ENCODE data around the gene GIT2.

The GIT2 gene

DNA sequence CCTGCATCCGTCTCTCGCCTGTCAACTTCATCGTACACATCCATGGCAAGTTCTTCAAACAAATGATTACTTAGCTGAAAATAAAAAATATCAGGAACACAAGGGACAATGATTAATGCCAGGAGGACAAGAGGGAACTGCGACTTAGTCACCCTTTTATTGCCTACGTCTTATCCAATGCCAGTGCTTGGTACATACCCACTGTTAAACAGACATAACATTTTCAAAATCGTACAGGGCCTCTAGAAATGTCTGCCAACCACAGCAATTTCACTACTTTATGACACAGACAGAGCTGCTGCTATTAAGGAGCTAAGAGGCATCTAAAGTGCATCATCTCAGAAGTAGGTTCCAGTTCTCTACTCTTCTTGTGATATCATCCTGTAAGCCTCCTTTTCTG, 34.6 kb downstream of the GIT2 start:
- DNase-seq (ENCODE audit: extremely low read depth, low read depth): no peak
- TF ChIP-seq, protein P1, sequence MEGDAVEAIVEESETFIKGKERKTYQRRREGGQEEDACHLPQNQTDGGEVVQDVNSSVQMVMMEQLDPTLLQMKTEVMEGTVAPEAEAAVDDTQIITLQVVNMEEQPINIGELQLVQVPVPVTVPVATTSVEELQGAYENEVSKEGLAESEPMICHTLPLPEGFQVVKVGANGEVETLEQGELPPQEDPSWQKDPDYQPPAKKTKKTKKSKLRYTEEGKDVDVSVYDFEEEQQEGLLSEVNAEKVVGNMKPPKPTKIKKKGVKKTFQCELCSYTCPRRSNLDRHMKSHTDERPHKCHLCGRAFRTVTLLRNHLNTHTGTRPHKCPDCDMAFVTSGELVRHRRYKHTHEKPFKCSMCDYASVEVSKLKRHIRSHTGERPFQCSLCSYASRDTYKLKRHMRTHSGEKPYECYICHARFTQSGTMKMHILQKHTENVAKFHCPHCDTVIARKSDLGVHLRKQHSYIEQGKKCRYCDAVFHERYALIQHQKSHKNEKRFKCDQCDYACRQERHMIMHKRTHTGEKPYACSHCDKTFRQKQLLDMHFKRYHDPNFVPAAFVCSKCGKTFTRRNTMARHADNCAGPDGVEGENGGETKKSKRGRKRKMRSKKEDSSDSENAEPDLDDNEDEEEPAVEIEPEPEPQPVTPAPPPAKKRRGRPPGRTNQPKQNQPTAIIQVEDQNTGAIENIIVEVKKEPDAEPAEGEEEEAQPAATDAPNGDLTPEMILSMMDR (IDR thresholded peaks at IDR 0.05; ENCODE audit: low read depth, low read length): no peak

GRCh38 chr12:109961201-109961600, 35.0 kb downstream of the GIT2 start:
- TF ChIP-seq, protein P1 (IDR thresholded peaks at IDR 0.05; ENCODE audit: low read depth, low read length): no peak
- DNase-seq (ENCODE audit: extremely low read depth, low read depth): no peak

DNA sequence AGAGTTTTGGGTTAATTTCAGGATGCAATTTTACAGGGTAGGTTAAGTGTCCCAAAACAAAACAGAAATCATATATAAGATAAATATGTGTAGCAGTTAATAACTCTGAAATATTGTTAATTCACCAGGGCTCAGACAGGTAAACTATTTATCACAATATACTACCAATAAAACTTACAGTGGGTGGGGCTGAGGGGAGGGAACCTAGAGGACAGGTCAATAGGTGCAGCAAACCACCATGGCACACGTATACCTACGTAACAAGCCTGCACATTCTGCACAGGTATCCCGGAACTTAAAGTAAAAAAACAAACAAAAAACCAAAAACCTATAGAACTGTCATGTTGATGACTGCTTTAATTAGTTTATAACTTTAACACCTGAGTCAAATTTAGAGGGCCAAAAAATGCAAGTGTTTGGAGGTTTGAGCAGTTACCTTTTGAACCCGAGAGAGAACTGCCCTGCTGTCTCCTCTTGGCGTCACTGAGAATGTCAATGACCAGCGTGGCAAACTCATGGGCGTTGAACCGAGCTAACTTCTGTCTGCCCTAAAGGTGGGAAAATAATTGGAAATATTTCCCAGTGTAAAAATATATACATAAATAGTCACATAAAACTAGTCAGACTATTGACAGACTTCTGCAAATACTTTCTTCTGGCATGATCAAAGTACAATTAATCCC, 36.6 kb downstream of the GIT2 start:
- DNase-seq (ENCODE audit: extremely low read depth, low read depth): no peak
- TF ChIP-seq, protein P1 (IDR thresholded peaks at IDR 0.05; ENCODE audit: low read depth, low read length): no peak

DNA sequence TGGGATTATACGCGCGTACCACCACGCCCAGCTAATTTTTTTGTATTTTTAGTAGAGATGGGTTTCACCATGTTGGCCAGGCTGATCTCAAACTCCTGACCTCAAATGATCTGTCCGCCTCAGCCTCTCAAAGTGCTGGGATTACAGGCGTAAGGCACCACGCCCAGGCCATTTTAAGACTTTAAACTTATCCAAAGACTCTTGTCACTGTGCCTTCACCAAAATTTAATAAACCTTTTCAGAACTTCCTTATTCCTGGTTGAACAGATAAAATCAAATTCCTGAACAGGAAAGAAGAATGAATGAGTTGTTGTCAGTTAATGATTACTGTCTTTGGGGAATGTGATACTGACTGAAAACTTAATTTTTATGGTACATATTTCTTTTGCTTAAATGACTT, 37.8 kb downstream of the GIT2 start:
- no peak for DNase-seq (ENCODE audit: extremely low read depth, low read depth)
- TF ChIP-seq, protein P1 (IDR thresholded peaks at IDR 0.05; ENCODE audit: low read depth, low read length): no peak

DNA sequence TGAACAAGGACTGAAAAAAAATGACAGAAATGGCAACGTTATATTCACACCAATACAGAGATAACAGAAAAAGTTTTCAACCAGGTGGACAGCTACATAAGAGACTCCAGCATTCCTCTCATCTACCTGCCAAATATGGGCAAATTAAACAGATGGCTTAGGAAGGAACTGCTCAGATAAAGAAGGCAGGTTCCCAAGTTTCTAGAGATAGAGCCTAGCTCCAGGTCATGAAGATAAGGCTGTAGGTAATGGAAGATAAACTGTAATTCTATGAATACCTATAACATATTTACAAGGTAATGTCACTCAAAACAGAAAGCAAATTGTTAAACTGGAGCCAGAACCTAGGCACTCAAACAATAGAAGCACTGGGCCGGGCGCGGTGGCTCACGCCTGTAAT, 42.5 kb downstream of the GIT2 start:
- no peak for DNase-seq (ENCODE audit: extremely low read depth, low read depth)
- TF ChIP-seq, protein P1 (IDR thresholded peaks at IDR 0.05; ENCODE audit: low read depth, low read length): no peak

DNA sequence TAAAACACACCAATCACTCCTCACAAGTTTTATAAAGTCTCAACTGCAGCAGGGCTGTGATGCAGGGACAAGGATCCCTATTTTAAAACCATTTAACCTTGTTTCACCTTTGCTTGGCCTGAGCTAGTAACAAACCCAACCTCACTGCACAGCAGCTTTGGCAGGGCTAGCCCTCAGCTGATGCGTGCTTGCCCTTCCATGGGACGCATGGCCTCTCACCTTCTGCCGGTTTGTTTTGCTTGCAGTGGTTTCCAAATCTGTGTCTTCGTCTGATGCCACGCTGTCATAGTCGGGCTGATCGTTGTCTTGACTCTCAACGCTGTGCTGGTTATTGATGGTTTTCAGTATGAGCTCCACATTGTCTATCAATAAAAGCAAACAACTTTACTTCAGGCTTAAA, 43.3 kb downstream of the GIT2 start:
- DNase-seq (ENCODE audit: extremely low read depth, low read depth): no peak

DNA sequence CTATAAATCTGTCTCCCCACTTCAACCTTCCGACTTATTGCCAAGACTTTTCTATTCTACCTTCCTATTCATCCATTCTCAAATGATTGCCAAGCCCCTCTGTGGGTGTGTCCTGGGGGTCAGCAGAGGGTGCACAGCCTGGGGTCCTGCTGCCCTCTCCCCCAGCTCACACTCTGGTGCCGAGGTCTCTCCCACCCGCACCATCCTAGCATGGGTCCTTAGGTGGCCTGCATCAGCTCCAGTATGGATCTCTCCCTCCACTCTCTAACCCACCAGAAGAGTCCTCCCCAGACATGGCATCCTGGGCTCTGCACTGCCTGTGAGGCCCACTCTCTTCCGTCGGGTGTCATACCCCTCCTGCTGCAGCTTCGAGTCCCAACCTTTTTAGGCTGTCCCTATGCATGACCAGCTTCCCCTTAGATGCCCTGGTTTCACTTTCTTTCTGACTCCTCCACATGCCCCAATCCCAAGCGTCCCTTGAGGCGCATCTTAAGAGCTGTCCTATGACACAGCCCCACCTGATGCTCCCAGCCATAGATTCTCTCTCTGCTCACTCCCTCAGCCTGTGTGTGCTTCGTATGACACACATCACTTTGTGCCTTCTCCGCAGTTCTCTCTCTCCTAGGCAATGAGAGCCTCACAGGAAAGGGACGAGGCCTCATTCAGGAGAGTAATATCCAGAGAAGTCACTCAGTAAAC, 43.9 kb downstream of the GIT2 start:
- DNase-seq (ENCODE audit: extremely low read depth, low read depth): no peak
- TF ChIP-seq, protein P1 (IDR thresholded peaks at IDR 0.05; ENCODE audit: low read depth, low read length): no peak

More for the DNA sequence above, 43.3 kb downstream of the GIT2 start:
- TF ChIP-seq, protein P1 (IDR thresholded peaks at IDR 0.05; ENCODE audit: low read depth, low read length): no peak
